Activated T-cell treated with anti-CD3 and anti-CD28 coated beads, Interleukin-2, amount 50 U/mL, for 1 hour (primary cell): ENCODE results near the gene SPAAR.
"Not testable (repeated sequence)": the region's sequence is repeated elsewhere in the genome, so short reads cannot be mapped to it uniquely, and the experiment has no call there.

Experiments used
- DNase-seq: peaks from one replicate; pipeline ENCODE4 v3.0.0-alpha.2; 2020

Gene SPAAR

GRCh38 chr9:35923927-35924763, 14.9 kb downstream of the SPAAR start:
- no peak for DNase-seq

GRCh38 chr9:35928591-35929452, 19.5 kb downstream of the SPAAR start:
- DNase-seq, result no peak

GRCh38 chr9:35929453-35929718, 20.1 kb downstream of the SPAAR start:
- DNase-seq, result no peak

- no peak for DNase-seq
Observed at GRCh38 chr9:35930521-35930920, 21.2 kb downstream of the SPAAR start.

- DNase-seq, result no peak
Observed at GRCh38 chr9:35930989-35931388, 21.7 kb downstream of the SPAAR start.

GRCh38 chr9:35932735-35933134, 23.4 kb downstream of the SPAAR start:
- no peak for DNase-seq

GRCh38 chr9:35933550-35934067, 24.3 kb downstream of the SPAAR start:
- no peak for DNase-seq

GRCh38 chr9:35934069-35934468, 24.8 kb downstream of the SPAAR start:
- DNase-seq, result not testable (repeated sequence)

GRCh38 chr9:35935261-35935660, 26.0 kb downstream of the SPAAR start:
- DNase-seq, result no peak

- DNase-seq, result no peak
Observed at GRCh38 chr9:35935755-35936509, 26.6 kb downstream of the SPAAR start.

- no peak for DNase-seq
Observed at GRCh38 chr9:35937227-35937626, 27.9 kb downstream of the SPAAR start.

- no peak for DNase-seq
Observed at GRCh38 chr9:35938474-35939356, 29.4 kb downstream of the SPAAR start.

- DNase-seq, result no peak
Observed at GRCh38 chr9:35939679-35940250, 30.5 kb downstream of the SPAAR start.

- no peak for DNase-seq
Observed at GRCh38 chr9:35940458-35941407, 31.4 kb downstream of the SPAAR start.

GRCh38 chr9:35942286-35942685, 33.0 kb downstream of the SPAAR start:
- DNase-seq, result no peak

- DNase-seq, result no peak
Observed at GRCh38 chr9:35944173-35944572, 34.9 kb downstream of the SPAAR start.

- no peak for DNase-seq
Observed at GRCh38 chr9:35944841-35945240, 35.6 kb downstream of the SPAAR start.

GRCh38 chr9:35945341-35946018, 36.2 kb downstream of the SPAAR start:
- peak; percentile 66 for DNase-seq

GRCh38 chr9:35948451-35948850, 39.2 kb downstream of the SPAAR start:
- no peak for DNase-seq

- no peak for DNase-seq
Observed at GRCh38 chr9:35948901-35949318, 39.6 kb downstream of the SPAAR start.
